Measurements from ENCODE around the gene PQBP1.

Gene PQBP1

DNA sequence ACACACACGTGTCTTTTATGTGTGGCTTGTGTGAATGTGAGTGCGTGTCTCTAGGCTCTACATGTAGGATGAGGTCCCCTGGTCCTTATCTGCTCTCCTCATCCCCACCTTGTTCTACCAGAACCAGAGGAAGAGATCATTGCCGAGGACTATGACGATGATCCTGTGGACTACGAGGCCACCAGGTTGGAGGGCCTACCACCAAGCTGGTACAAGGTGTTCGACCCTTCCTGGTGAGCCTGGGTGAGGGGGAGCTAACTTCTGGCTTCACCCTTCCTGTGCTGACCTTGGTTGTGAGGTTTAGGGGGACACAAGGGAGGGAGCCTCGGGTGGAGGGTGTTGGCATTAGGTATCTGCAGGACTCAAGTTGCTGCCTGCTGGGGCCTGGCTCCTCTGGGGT, 3.3 kb downstream of the PQBP1 start:
- WGBS (ENCODE audit: insufficient coverage, insufficient read length) = no CpG with 5 or more reads among the region's 7 CpGs
- Histone ChIP-seq H3K36me3 (ENCODE audit: control insufficient read depth, insufficient read depth, low read length) (peaks cover 9% of the 10 kb centered on the region; the same call in 1 of the 2 replicates), H3K27ac (ENCODE audit: low read length) (no peak overlapping the region)

DNA sequence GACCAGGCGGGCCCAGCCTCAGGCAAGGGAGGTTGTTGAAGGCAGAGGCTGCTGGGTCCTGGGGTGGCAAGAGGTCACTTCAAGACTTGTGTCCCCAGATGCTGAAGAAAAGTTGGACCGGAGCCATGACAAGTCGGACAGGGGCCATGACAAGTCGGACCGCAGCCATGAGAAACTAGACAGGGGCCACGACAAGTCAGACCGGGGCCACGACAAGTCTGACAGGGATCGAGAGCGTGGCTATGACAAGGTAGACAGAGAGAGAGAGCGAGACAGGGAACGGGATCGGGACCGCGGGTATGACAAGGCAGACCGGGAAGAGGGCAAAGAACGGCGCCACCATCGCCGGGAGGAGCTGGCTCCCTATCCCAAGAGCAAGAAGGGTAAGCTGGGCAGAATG, 4.4 kb downstream of the PQBP1 start:
- no peaks in the 10 kb centered on the region for H3K9me3 ChIP-seq (ENCODE audit: control insufficient read depth, insufficient read depth, low read length)
- no peak for DNase-seq (ENCODE audit: low read depth, low spot score)
- no peaks in the 10 kb centered on the region; the same call in 1 of the 2 replicates for H3K4me1 ChIP-seq (ENCODE audit: control insufficient read depth, insufficient read depth, low read length)
- WGBS (ENCODE audit: insufficient coverage, insufficient read length) = no CpG with 5 or more reads among the region's 20 CpGs
- H3K27ac ChIP-seq (ENCODE audit: low read length) = no peak overlapping the region
- H3K36me3 ChIP-seq (ENCODE audit: control insufficient read depth, insufficient read depth, low read length) = peaks cover 9% of the 10 kb centered on the region; the same call in 1 of the 2 replicates
- no peak overlapping the region for H3K4me3 ChIP-seq (ENCODE audit: low read length)
- no peaks in the 10 kb centered on the region for H3K27me3 ChIP-seq (ENCODE audit: control insufficient read depth, insufficient read depth, low read length)

More for the DNA sequence above, 3.3 kb downstream of the PQBP1 start:
- Histone ChIP-seq H3K4me1 (ENCODE audit: control insufficient read depth, insufficient read depth, low read length) (no peaks in the 10 kb centered on the region; the same call in 1 of the 2 replicates), H3K4me3 (ENCODE audit: low read length) (no peak overlapping the region), H3K9me3 (ENCODE audit: control insufficient read depth, insufficient read depth, low read length) (no peaks in the 10 kb centered on the region), H3K27me3 (ENCODE audit: control insufficient read depth, insufficient read depth, low read length) (no peaks in the 10 kb centered on the region)
- no peak for DNase-seq (ENCODE audit: low read depth, low spot score)

DNA sequence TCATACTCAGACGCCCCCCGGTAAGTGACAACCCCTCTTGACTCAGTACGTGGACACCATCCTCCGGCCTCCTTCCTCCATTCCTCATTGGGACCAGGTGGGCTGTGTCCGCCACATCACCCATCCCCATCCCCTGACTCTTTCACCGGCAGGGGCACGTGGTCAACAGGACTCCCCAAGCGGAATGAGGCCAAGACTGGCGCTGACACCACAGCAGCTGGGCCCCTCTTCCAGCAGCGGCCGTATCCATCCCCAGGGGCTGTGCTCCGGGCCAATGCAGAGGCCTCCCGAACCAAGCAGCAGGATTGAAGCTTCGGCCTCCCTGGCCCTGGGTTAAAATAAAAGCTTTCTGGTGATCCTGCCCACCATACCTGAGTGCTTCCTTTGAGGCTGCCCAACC, 5.0 kb downstream of the PQBP1 start:
- Histone ChIP-seq H3K36me3 (ENCODE audit: control insufficient read depth, insufficient read depth, low read length) (peaks cover 9% of the 10 kb centered on the region; the same call in 1 of the 2 replicates), H3K4me3 (ENCODE audit: low read length) (no peak overlapping the region), H3K27me3 (ENCODE audit: control insufficient read depth, insufficient read depth, low read length) (no peaks in the 10 kb centered on the region), H3K9me3 (ENCODE audit: control insufficient read depth, insufficient read depth, low read length) (no peaks in the 10 kb centered on the region), H3K4me1 (ENCODE audit: control insufficient read depth, insufficient read depth, low read length) (no peaks in the 10 kb centered on the region; the same call in 1 of the 2 replicates), H3K27ac (ENCODE audit: low read length) (no peak overlapping the region)
- WGBS (ENCODE audit: insufficient coverage, insufficient read length) = no CpG with 5 or more reads among the region's 14 CpGs
- DNase-seq (ENCODE audit: low read depth, low spot score) = no peak

DNA sequence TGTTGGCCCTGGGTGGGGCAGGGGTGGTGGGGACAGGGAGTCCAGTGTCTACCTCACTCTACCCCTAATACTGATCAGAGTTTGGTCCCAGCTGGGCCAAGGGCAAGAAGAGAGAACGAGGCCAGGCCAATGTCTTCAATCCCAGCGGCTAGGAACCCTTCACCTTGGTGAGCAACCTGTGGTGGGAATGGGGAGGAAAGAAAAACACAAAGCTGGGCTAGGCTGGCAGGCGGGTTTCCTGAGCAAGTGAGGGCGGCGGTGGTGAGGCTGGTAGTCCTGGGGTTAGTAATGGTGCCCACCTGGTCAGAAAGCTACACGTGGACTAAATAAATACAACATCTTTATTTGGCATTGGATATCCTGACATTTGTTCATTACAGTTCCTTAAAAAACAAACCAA, 5.6 kb downstream of the PQBP1 start:
- DNase-seq (ENCODE audit: low read depth, low spot score) = no peak
- Histone ChIP-seq H3K36me3 (ENCODE audit: control insufficient read depth, insufficient read depth, low read length) (peaks cover 9% of the 10 kb centered on the region; the same call in 1 of the 2 replicates), H3K27ac (ENCODE audit: low read length) (no peak overlapping the region), H3K4me3 (ENCODE audit: low read length) (no peak overlapping the region), H3K27me3 (ENCODE audit: control insufficient read depth, insufficient read depth, low read length) (no peaks in the 10 kb centered on the region), H3K9me3 (ENCODE audit: control insufficient read depth, insufficient read depth, low read length) (no peaks in the 10 kb centered on the region), H3K4me1 (ENCODE audit: control insufficient read depth, insufficient read depth, low read length) (no peaks in the 10 kb centered on the region; the same call in 1 of the 2 replicates)
- WGBS (ENCODE audit: insufficient coverage, insufficient read length) = no CpG with 5 or more reads among the region's 6 CpGs

DNA sequence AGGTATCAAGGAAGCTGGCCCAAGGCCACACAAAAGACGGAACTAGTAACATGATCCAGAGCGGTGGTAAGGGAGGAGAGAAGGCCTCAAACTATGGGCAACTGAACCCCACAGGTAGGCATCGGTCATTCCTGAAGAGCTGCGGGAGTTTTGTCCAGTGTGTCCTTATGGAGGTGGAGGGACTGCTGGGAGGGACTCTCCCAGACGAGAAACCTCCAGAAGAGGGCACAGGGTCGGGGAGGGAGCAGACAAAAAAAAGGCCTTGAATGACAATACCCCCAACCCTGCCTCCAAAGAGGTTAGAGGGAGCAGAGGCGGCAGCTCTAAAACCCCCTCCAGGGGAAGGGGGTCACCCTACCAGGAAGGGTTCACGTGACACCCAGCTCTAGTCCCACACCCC, 6.5 kb downstream of the PQBP1 start:
- peaks cover 9% of the 10 kb centered on the region; the same call in 1 of the 2 replicates for H3K36me3 ChIP-seq (ENCODE audit: control insufficient read depth, insufficient read depth, low read length)
- DNase-seq (ENCODE audit: low read depth, low spot score) = no peak
- no peaks in the 10 kb centered on the region for H3K4me1 ChIP-seq (ENCODE audit: control insufficient read depth, insufficient read depth, low read length)
- H3K4me3 ChIP-seq (ENCODE audit: low read length) = no peak overlapping the region
- no peaks in the 10 kb centered on the region for H3K27me3 ChIP-seq (ENCODE audit: control insufficient read depth, insufficient read depth, low read length)
- no peak overlapping the region for H3K27ac ChIP-seq (ENCODE audit: low read length)
- H3K9me3 ChIP-seq (ENCODE audit: control insufficient read depth, insufficient read depth, low read length) = no peaks in the 10 kb centered on the region
- WGBS (ENCODE audit: insufficient coverage, insufficient read length) = no CpG with 5 or more reads among the region's 8 CpGs

DNA sequence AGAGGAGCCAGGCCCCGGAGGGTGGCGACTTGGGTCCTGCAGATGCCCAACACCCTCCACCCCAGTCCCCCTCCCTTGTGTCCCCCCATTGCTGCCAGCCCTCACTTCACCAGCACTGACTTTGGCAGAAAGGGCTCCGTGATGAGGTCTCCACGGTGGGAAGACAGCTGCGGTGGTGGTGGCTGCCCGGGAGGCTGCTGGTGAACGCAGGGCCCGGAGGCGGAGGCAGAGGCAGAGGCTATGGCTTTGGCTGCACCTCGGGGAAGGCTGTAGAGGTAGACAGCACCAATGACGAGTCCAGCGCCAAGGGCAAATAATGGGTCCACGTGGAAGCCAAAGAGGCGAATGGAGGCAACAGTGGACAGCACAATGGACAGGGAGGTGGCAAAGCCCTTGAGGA, 6.9 kb downstream of the PQBP1 start:
- H3K9me3 ChIP-seq (ENCODE audit: control insufficient read depth, insufficient read depth, low read length) = no peaks in the 10 kb centered on the region
- WGBS (ENCODE audit: insufficient coverage, insufficient read length) = no CpG with 5 or more reads among the region's 14 CpGs
- H3K27me3 ChIP-seq (ENCODE audit: control insufficient read depth, insufficient read depth, low read length) = no peaks in the 10 kb centered on the region
- H3K4me1 ChIP-seq (ENCODE audit: control insufficient read depth, insufficient read depth, low read length) = no peaks in the 10 kb centered on the region
- H3K27ac ChIP-seq (ENCODE audit: low read length) = no peak overlapping the region
- H3K36me3 ChIP-seq (ENCODE audit: control insufficient read depth, insufficient read depth, low read length) = peaks cover 9% of the 10 kb centered on the region; the same call in 1 of the 2 replicates
- no peak for DNase-seq (ENCODE audit: low read depth, low spot score)
- H3K4me3 ChIP-seq (ENCODE audit: low read length) = no peak overlapping the region

DNA sequence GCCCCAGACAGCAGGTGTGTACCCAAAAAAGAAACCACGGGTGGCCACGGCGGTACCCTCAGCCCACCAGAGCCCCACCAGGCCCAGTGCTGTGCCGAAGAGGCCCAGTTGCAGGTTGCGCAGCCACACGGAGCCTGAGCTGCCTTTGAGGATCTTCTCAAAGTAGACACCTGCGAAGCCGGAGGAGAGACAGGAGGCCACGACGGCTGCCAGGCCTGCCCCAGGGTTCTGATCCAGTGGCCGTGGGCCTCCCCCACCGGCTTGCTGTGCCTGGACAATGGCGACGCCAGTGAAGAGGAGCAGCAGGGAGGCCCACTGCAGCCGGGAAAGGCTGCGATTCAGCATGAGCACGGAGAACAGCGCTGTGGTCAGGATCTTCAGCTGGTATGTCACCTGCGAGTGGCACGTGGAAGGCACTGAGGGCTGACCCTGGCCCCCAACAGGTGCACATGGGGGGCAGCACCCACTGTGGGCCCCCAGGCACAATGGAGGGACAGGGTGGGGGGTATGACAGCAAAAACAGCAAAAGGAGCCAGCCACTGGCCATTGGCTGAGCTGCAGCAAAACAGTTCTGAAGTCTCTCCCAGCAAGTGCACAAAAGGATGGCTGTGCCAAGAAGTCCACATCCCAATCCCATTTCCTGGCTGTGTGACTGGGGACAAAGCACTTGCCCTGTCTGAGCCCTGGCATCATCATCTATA, 7.5 kb downstream of the PQBP1 start:
- H3K27me3 ChIP-seq (ENCODE audit: control insufficient read depth, insufficient read depth, low read length) = no peaks in the 10 kb centered on the region
- no peaks in the 10 kb centered on the region for H3K9me3 ChIP-seq (ENCODE audit: control insufficient read depth, insufficient read depth, low read length)
- H3K36me3 ChIP-seq (ENCODE audit: control insufficient read depth, insufficient read depth, low read length) = peaks cover 9% of the 10 kb centered on the region; the same call in 1 of the 2 replicates
- H3K4me1 ChIP-seq (ENCODE audit: control insufficient read depth, insufficient read depth, low read length) = no peaks in the 10 kb centered on the region
- WGBS (ENCODE audit: insufficient coverage, insufficient read length) = no CpG with 5 or more reads among the region's 20 CpGs
- no peak overlapping the region for H3K4me3 ChIP-seq (ENCODE audit: low read length)
- no peak for DNase-seq (ENCODE audit: low read depth, low spot score)
- no peak overlapping the region for H3K27ac ChIP-seq (ENCODE audit: low read length)

DNA sequence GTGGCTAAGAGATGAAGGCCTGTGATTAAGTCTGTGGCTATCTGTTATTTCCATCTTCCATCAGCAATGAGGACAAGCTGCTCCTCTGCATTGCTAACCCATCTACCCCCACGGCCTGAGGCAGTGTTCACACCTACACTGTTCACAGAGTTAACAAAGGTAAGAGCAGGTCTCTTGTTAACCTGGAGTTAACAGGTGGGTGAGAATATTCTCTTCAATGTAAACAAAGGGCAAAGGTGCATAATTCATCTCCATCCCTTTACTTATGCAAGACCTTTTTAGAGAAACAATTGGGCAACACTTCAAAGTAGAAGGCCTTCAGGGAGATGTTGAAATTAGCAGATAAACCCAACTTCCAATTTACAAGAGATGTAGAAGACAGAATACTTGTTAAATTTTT, 10.9 kb downstream of the PQBP1 start:
- Histone ChIP-seq H3K36me3 (ENCODE audit: control insufficient read depth, insufficient read depth, low read length) (peaks cover 2% of the 10 kb centered on the region; the same call in 1 of the 2 replicates), H3K4me1 (ENCODE audit: control insufficient read depth, insufficient read depth, low read length) (no peaks in the 10 kb centered on the region), H3K27ac (ENCODE audit: low read length) (no peak overlapping the region), H3K27me3 (ENCODE audit: control insufficient read depth, insufficient read depth, low read length) (no peaks in the 10 kb centered on the region), H3K4me3 (ENCODE audit: low read length) (no peak overlapping the region), H3K9me3 (ENCODE audit: control insufficient read depth, insufficient read depth, low read length) (no peaks in the 10 kb centered on the region)
- no peak for DNase-seq (ENCODE audit: low read depth, low spot score)
- WGBS (ENCODE audit: insufficient coverage, insufficient read length) = no CpG with 5 or more reads among the region's 1 CpG

DNA sequence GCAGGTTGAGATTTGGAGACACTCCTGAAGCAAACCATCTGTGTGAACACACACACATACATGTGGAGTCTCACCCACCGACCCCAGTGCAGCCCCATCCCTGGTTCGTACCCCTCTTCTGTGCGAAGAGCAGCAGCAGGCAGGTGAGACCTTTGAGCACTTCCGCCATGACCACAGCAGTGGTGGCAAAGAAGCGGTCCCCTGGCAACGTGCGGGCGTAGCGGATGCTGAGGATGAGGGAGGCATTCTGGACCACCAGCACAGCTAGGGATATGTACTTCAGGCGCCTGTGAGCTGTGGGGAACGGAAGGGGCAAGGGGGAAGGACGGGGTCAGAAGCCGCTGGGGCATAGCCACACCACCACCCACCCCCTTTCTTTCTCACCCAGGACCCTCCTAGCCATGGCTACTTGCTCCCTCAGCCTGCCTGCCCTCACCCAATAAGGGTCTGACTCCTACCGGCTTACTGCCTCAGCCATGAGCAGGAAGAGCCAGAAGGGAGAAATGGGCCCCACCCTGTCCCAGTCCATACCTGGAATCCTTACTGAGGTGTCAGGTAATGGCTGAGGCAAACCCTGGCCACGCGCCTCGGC, 12.1 kb downstream of the PQBP1 start:
- Histone ChIP-seq H3K36me3 (ENCODE audit: control insufficient read depth, insufficient read depth, low read length) (peaks cover 6% of the 10 kb centered on the region), H3K27me3 (ENCODE audit: control insufficient read depth, insufficient read depth, low read length) (no peaks in the 10 kb centered on the region), H3K4me3 (ENCODE audit: low read length) (no peak overlapping the region), H3K27ac (ENCODE audit: low read length) (no peak overlapping the region), H3K9me3 (ENCODE audit: control insufficient read depth, insufficient read depth, low read length) (no peaks in the 10 kb centered on the region), H3K4me1 (ENCODE audit: control insufficient read depth, insufficient read depth, low read length) (no peaks in the 10 kb centered on the region)
- no peak for DNase-seq (ENCODE audit: low read depth, low spot score)
- WGBS (ENCODE audit: insufficient coverage, insufficient read length) = no CpG with 5 or more reads among the region's 17 CpGs

DNA sequence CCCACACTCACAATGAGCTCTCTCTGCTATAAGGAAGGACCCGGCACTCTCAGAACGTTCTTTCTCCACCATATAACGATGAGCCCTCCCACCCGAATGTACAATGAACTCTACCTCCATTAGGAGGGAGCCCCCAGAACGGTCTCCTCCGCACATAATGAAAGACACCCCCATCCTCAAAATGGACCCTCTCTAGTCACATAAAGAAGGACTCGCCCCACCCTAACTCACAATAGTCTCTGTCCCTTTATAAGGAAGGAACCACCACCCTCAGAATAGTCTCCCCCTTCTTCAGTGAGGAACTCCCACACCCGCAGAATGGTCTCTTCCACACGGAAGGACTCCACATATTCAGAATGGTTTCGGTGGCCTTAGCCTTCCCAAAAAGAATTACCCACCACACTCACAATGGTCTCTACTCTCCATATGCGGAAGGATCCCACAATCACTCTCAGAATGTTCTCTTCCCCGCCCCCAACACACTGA, 13.2 kb downstream of the PQBP1 start:
- H3K4me3 ChIP-seq (ENCODE audit: low read length) = peak overlapping the region; percentile 86
- H3K27me3 ChIP-seq (ENCODE audit: control insufficient read depth, insufficient read depth, low read length) = no peaks in the 10 kb centered on the region
- no peaks in the 10 kb centered on the region for H3K4me1 ChIP-seq (ENCODE audit: control insufficient read depth, insufficient read depth, low read length)
- no peak for DNase-seq (ENCODE audit: low read depth, low spot score)
- peaks cover 15% of the 10 kb centered on the region for H3K36me3 ChIP-seq (ENCODE audit: control insufficient read depth, insufficient read depth, low read length)
- H3K9me3 ChIP-seq (ENCODE audit: control insufficient read depth, insufficient read depth, low read length) = no peaks in the 10 kb centered on the region
- H3K27ac ChIP-seq (ENCODE audit: low read length) = no peak overlapping the region
- no CpG with 5 or more reads among the region's 12 CpGs for WGBS (ENCODE audit: insufficient coverage, insufficient read length)

Data from iPS DF 6.9 (cell line).